ENCODE measurements around the gene VASN.

DNA sequence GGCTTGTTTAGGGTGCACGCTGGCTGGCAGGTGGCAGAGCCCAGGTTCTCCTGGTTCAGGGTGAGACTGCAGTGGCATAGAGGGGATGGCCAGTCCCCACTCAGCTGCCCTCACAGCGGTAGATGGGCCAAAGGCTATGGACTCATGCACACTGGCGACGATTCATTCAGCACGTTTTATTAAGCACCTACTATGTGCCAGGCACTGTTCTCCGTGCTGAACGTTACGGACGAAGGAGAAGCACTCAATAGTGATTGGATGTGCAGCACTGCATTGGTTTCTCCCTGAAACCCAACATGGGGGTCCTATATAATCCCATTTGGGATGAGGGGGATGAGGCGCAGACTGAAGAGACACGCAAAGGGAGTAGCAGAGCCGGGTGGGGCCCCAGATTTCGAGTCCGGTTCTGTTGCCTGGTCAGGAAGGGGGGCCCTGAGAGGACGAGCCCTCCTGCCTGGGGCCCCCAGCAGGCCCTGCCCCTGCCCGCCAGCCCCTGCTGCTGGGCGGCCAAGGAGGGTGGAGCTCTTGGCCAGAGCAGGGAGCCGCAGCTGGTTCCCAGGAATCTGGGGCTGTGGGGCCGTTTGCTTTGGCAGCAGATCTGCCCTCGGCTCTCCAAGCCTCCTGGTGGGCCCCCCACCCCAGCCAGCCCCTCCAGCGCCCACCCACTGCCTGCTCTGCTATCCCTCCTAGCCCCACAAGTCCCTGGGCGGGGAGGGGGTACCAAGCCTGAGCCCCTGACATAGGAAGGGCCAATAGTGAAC lies 47.0 kb upstream of the VASN start:
- TF ChIP-seq, protein P1, sequence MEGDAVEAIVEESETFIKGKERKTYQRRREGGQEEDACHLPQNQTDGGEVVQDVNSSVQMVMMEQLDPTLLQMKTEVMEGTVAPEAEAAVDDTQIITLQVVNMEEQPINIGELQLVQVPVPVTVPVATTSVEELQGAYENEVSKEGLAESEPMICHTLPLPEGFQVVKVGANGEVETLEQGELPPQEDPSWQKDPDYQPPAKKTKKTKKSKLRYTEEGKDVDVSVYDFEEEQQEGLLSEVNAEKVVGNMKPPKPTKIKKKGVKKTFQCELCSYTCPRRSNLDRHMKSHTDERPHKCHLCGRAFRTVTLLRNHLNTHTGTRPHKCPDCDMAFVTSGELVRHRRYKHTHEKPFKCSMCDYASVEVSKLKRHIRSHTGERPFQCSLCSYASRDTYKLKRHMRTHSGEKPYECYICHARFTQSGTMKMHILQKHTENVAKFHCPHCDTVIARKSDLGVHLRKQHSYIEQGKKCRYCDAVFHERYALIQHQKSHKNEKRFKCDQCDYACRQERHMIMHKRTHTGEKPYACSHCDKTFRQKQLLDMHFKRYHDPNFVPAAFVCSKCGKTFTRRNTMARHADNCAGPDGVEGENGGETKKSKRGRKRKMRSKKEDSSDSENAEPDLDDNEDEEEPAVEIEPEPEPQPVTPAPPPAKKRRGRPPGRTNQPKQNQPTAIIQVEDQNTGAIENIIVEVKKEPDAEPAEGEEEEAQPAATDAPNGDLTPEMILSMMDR (IDR thresholded peaks at IDR 0.05): no peak
- TF ChIP-seq POLR2A (IDR thresholded peaks at IDR 0.05): no peak
